Ascending aorta (tissue), 2 donors: ENCODE data around the gene OTP. TPM values are rescaled to one million over a fixed set of nuclear protein-coding genes. Genes with fewer than 3 reads are reported as not detected.
"Not testable (repeated sequence)": the region's sequence is repeated elsewhere in the genome, so short reads cannot be mapped to it uniquely, and the experiment has no call there.

Source experiments
- DNase-seq, 2 donors: peaks; one replicate each; pipeline ENCODE4 v3.0.0-alpha.2; 2019; ENCODE audit warnings: low spot score in 2 of 2
- H3K27ac ChIP-seq, 2 donors: fragments of 200-600 bp; sonication (generic); one replicate each; pipeline ENCODE4 v1.5.1; 2016 to 2017; ENCODE audit warnings: mild to moderate bottlenecking in 1 of 2
- H3K27me3 ChIP-seq: fragments of 200-600 bp; sonication (generic); one replicate; pipeline ENCODE4 v1.5.1; 2017
- H3K36me3 ChIP-seq, 2 donors: fragments of 200-600 bp; sonication (generic); one replicate each; pipeline ENCODE4 v1.5.1; 2016
- H3K4me1 ChIP-seq, 2 donors: fragments of 200-600 bp; sonication (generic); one replicate each; pipeline ENCODE4 v1.5.1; 2016 to 2017; ENCODE audit warnings: mild to moderate bottlenecking in 1 of 2
- H3K4me3 ChIP-seq, 2 donors: fragments of 200-600 bp; sonication (generic); one replicate each; pipeline ENCODE4 v1.5.1; 2016 to 2017; ENCODE audit warnings: mild to moderate bottlenecking in 1 of 2
- H3K9me3 ChIP-seq, 2 donors: fragments of 200-600 bp; sonication (generic); one replicate each; pipeline ENCODE4 v1.5.1; 2016
- intact Hi-C: fragments of 100-400 bp; cut with DNase I; formaldehyde crosslinking; loops from one replicate; pipeline ENCODE4 v1.15.1; 2023
- total RNA-seq: library from RNA; depleted of rRNA; stranded (reverse); fragments of >200 nt; gene quantifications from one replicate; pipeline ENCODE4 v1.1.0, GENCODE V29; 2016
- TF ChIP-seq, protein P1 (sequence below), 3 experiments: fragments of 200-600 bp in 2 of 3; fragments of 450-650 bp in 1 of 3; sonication (generic) in 2 of 3; IDR thresholded peaks; one replicate each; pipeline ENCODE4 v1.5.1; 2016 to 2019; ENCODE audit warnings: antibody characterized with exemption in 3 of 3, mild to moderate bottlenecking in 1 of 3, moderate library complexity in 1 of 3

Gene OTP
- total RNA-seq, 1 donor from 2014 or later = not detected

DNA sequence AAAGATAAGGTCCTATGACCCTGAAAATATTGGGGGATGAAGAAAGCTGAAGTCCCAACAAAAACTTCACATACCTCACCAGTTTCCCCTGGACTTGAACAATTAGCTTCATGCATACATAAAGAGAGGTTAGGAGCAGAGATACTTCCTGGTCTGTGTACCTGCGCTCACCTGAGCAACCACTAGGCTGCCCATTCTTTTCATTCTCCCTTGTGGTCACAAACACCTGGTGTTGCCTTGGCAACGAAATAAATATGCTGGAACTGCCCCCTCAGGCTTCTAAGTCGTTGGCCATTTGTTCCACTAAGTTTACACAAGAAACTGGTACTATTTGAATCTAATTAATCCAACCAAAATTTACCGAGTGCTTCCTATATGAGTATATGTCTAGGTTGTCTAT is 18.1 kb downstream of the OTP start:
- H3K4me3 ChIP-seq = no peak overlapping the region
- intact Hi-C loops = no loop called here
- H3K36me3 ChIP-seq = no peaks in the 10 kb centered on the region
- no peak for DNase-seq
- no peaks in the 10 kb centered on the region for H3K9me3 ChIP-seq
- no peak overlapping the region for H3K27ac ChIP-seq
- H3K4me1 ChIP-seq = no peaks in the 10 kb centered on the region
- TF ChIP-seq, protein P1, sequence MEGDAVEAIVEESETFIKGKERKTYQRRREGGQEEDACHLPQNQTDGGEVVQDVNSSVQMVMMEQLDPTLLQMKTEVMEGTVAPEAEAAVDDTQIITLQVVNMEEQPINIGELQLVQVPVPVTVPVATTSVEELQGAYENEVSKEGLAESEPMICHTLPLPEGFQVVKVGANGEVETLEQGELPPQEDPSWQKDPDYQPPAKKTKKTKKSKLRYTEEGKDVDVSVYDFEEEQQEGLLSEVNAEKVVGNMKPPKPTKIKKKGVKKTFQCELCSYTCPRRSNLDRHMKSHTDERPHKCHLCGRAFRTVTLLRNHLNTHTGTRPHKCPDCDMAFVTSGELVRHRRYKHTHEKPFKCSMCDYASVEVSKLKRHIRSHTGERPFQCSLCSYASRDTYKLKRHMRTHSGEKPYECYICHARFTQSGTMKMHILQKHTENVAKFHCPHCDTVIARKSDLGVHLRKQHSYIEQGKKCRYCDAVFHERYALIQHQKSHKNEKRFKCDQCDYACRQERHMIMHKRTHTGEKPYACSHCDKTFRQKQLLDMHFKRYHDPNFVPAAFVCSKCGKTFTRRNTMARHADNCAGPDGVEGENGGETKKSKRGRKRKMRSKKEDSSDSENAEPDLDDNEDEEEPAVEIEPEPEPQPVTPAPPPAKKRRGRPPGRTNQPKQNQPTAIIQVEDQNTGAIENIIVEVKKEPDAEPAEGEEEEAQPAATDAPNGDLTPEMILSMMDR (IDR thresholded peaks at IDR 0.05) = no peak
- H3K27me3 ChIP-seq = peaks cover 3% of the 10 kb centered on the region

DNA sequence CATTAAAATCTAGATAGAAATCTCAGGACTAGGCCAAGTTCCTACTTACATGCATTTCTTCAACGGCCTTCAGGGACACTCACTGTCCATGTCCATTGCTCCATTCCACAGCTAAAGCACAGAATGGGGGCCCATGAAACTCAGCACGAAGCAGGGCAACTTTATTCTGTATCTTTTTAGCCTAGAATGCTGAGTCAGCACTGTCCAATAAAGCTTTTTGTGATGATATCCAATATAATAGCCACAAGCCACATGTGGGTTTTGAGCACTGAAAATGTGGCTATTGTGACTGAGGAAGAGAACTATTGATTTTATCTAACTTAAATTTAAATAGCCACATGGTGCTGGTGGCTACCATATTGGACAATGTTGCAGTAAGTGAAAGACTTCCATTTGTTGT is 21.6 kb downstream of the OTP start:
- no peaks in the 10 kb centered on the region for H3K36me3 ChIP-seq
- H3K9me3 ChIP-seq = no peaks in the 10 kb centered on the region
- intact Hi-C loops = no loop called here
- DNase-seq = no peak
- H3K27ac ChIP-seq = no peak overlapping the region
- no peak overlapping the region for H3K4me3 ChIP-seq
- H3K4me1 ChIP-seq = no peaks in the 10 kb centered on the region
- TF ChIP-seq, protein P1 (IDR thresholded peaks at IDR 0.05) = no peak
- no peaks in the 10 kb centered on the region for H3K27me3 ChIP-seq

DNA sequence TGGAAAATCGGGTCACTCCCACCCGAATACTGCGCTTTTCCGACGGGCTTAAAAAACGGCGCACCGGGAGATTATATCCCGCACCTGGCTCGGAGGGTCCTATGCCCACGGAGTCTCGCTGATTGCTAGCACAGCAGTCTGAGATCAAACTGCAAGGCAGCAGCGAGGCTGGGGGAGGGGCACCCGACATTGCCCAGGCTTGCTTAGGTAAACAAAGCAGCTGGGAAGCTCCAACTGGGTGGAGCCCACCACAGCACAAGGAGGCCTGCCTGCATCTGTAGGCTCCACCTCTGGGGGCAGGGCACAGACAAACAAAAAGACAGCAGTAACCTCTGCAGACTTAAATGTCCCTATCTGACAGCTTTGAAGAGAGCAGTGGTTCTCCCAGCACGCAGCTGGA is 29.6 kb downstream of the OTP start:
- H3K9me3 ChIP-seq, DNase-seq, H3K4me1 ChIP-seq, H3K4me3 ChIP-seq, H3K27ac ChIP-seq, intact Hi-C loops, H3K27me3 ChIP-seq, H3K36me3 ChIP-seq: not testable (repeated sequence)

DNA sequence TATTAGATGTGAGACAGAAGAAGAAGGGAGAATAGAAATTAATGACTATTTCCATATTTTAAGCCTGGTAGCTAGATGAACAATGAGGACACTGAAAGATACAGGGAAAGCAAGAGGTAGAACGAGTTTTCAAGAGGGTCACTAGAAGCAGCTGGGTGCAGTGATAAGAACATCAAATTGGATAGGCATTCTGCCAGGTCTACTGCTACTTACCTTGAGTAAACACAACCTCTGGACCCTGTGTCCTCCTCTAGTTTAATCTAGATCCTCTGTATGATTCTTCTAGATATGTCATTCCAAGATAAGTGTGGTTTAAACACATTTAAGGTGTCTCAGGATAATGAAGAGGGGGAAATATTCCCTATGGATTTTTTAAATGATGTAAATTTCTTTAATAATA is 31.2 kb downstream of the OTP start:
- TF ChIP-seq, protein P1 (IDR thresholded peaks at IDR 0.05) = no peak
- Histone ChIP-seq H3K36me3 (no peaks in the 10 kb centered on the region), H3K27ac (no peak overlapping the region), H3K4me3 (no peak overlapping the region), H3K4me1 (no peaks in the 10 kb centered on the region), H3K9me3 (no peaks in the 10 kb centered on the region), H3K27me3 (no peaks in the 10 kb centered on the region)
- intact Hi-C loops = no loop called here
- DNase-seq = no peak

DNA sequence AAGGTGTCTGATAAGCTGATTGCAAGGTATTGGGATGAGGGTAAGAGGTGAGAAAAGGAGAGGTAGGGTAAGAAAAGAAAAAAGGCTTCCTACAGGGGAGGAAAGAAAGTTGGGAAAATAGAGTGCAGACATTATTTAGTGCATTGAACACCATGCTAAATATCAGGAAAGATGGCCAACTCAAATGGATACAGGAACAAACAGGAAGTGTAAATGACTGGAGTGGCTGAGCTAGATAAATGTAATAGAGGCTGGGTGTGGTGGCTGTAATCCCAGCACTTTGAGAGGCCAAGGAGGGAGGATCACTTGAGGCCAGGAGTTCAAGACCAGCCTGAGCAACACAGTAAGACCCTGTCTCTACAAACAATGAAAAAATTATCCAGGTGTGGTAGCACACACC is 32.2 kb downstream of the OTP start:
- TF ChIP-seq, protein P1 (IDR thresholded peaks at IDR 0.05) = no peak
- no peaks in the 10 kb centered on the region for H3K36me3 ChIP-seq

DNA sequence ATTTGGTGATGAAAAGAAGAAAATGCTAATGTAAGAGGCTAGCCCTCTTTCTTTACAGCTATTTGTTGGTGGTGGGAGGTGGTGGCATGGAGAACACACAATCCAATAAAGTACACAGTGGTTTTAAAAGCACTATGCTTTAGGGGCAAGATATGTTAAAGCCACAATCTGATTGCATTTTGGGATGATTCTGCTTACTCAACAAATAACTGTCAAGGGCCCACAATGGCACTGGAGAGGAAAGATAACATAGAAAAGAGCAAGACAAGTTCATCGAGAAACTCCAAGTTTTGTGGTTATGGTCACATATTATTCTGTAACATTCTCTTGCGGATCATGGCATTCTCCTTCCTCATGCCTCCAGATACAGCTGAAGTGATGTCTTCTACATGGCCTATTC is 38.8 kb downstream of the OTP start:
- no peak overlapping the region for H3K4me3 ChIP-seq
- H3K4me1 ChIP-seq = no peaks in the 10 kb centered on the region
- TF ChIP-seq, protein P1 (IDR thresholded peaks at IDR 0.05) = no peak
- no peaks in the 10 kb centered on the region for H3K27me3 ChIP-seq
- no peak overlapping the region for H3K27ac ChIP-seq
- H3K36me3 ChIP-seq = no peaks in the 10 kb centered on the region
- no peaks in the 10 kb centered on the region for H3K9me3 ChIP-seq
- DNase-seq = no peak
- intact Hi-C loops = no loop called here

More for the DNA sequence above, 32.2 kb downstream of the OTP start:
- Histone ChIP-seq H3K4me3 (no peak overlapping the region), H3K27ac (no peak overlapping the region), H3K4me1 (no peaks in the 10 kb centered on the region), H3K9me3 (no peaks in the 10 kb centered on the region), H3K27me3 (no peaks in the 10 kb centered on the region)
- intact Hi-C loops = no loop called here
- no peak for DNase-seq
